ENCODE data around the gene POGZ. TPM values are rescaled to one million over a fixed set of nuclear protein-coding genes. Genes with fewer than 3 reads are reported as not detected.

POGZ gene
- total RNA-seq, 1 experiment from 2014 or later = 80.6 TPM

DNA sequence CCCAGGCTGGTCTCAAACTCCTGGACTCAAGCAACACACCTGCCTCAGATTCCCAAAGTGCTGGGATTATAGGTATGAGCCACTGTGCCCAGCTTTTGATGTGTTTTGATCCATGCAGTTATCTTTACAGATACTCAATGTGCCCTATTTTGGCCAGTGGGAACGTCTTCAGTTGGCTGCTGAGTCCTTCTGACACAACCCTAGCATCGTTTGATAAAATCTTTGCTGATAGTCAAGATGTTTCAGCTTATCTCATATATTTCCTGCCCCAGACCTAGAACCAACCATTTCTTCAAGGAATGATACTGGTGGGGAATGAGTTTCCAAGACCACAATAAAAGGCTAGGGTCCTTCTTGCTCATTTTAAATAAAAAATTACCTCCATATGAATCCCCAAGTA is 11.6 kb downstream of the POGZ start:
- peaks cover 97% of the 10 kb centered on the region for H3K79me2 ChIP-seq (ENCODE audit: insufficient read depth, low read length)
- H3K27me3 ChIP-seq (ENCODE audit: insufficient read depth, low read length) = no peaks in the 10 kb centered on the region
- H4K20me1 ChIP-seq (ENCODE audit: insufficient read depth) = no peaks in the 10 kb centered on the region; the same call in 1 of the 2 replicates
- peaks cover 11 to 13% of the 10 kb centered on the region in 2 experiments for H3K4me1 ChIP-seq (ENCODE audit: control insufficient read depth in 1 of 2, insufficient read depth in 2 of 2, low read length in 2 of 2)
- no peaks in the 10 kb centered on the region for H3K9me3 ChIP-seq (ENCODE audit: control insufficient read depth in 1 of 2, insufficient read depth in 1 of 2, low read depth in 1 of 2, low read length in 2 of 2)
- H3K4me3 ChIP-seq (replicated peaks in 1 of 2; ENCODE audit: low read depth in 1 of 2, low read length in 2 of 2) = no peak overlapping the region
- ATAC-seq (no peak), DNase-seq (ENCODE audit: low read depth, low spot score) (no peak)
- H3K4me2 ChIP-seq (ENCODE audit: low read length) = no peak overlapping the region
- POLR2A ChIA-PET = no interaction called here
- intact Hi-C loops (cut with micrococcal nuclease) = no loop called here
- no peak overlapping the region for H3K27ac ChIP-seq (ENCODE audit: low read depth, low read length)
- CTCF ChIA-PET = interaction anchor here (1.2 kb wide), 1 partner anchor 287 kb away, joined by 3 read pairs; no protein-coding TSS in a partner anchor
- H3K9me2 ChIP-seq (ENCODE audit: insufficient read depth) = no peaks in the 10 kb centered on the region
- RAD21 ChIA-PET (ENCODE audit: low non-redundant PET in 1 of 2, low total read pairs in 2 of 2, uncharacterized antibody in 2 of 2, unreplicated experiment in 2 of 2) = no interaction called here
- H2AFZ ChIP-seq (ENCODE audit: low read depth, low read length, poor library complexity, severe bottlenecking) = no peak overlapping the region
- 0 out of 4 replicates have a peak, but pooled peaks cover 0 to 2% of the 10 kb centered on the region in 2 experiments for H3K36me3 ChIP-seq (ENCODE audit: control insufficient read depth in 1 of 2, insufficient read depth in 2 of 2, low read length in 2 of 2)
- H3K9ac ChIP-seq (ENCODE audit: low read length) = no peak overlapping the region
- TF ChIP-seq POLR2AphosphoS5 (IDR thresholded peaks at IDR 0.05; ENCODE audit: low read depth, low read length) (no peak), FOSL1 (IDR thresholded peaks at IDR 0.05; ENCODE audit: low read depth) (no peak), SRF (IDR thresholded peaks at IDR 0.05; ENCODE audit: low read depth) (no peak), SP1 (IDR thresholded peaks at IDR 0.05; ENCODE audit: low read depth) (no peak), POLR2A (IDR thresholded peaks at IDR 0.05; ENCODE audit: borderline replicate concordance, extremely low read depth, insufficient read depth, insufficient read length) (no peak), EZH2 (IDR thresholded peaks at IDR 0.05) (no peak), ELF1 (IDR thresholded peaks at IDR 0.05; ENCODE audit: borderline replicate concordance, low read depth) (no peak), ZFX (IDR thresholded peaks at IDR 0.05) (no peak), TCF7L2 (IDR thresholded peaks at IDR 0.05; ENCODE audit: borderline replicate concordance, extremely low read depth, insufficient read depth, insufficient read length) (no peak), SIN3A (IDR thresholded peaks at IDR 0.05; ENCODE audit: low read depth) (no peak), JUND (IDR thresholded peaks at IDR 0.05) (no peak), RAD21 (IDR thresholded peaks at IDR 0.05; ENCODE audit: low read depth) (no peak)
- TSS peak; percentile 19 for BruUV-seq (replicated peaks)

DNA sequence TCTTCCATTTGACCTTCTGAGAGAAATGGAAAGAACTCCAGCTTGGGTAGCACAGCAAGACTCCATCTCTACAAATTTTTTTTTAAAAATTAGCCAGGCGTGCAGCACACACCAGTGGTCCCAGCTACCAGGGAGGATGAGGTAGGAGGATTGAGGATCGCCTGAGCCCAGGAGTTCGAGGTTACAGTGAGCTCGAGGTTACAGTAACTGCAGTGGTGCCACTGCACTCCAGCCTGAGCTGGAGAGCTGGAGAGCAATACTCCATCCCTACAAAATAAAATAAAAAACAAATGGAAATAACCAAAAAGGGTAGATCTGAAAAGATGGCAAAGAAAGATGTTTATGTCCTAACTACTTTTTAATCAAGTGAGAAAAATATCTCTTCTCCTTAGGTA is 14.5 kb downstream of the POGZ start:
- no peaks in the 10 kb centered on the region; the same call in 1 of the 2 replicates for H4K20me1 ChIP-seq (ENCODE audit: insufficient read depth)
- intact Hi-C loops (cut with micrococcal nuclease) = loop anchor here (1.0 to 5.0 kb wide), 4 partner anchors 68 to 393 kb away; partner anchors contain the start of genes C2CD4D and CGN
- no peak for DNase-seq (ENCODE audit: low read depth, low spot score)
- no peak overlapping the region for H2AFZ ChIP-seq (ENCODE audit: low read depth, low read length, poor library complexity, severe bottlenecking)
- no peak overlapping the region for H3K4me2 ChIP-seq (ENCODE audit: low read length)
- RAD21 ChIA-PET (ENCODE audit: low non-redundant PET in 1 of 2, low total read pairs in 2 of 2, uncharacterized antibody in 2 of 2, unreplicated experiment in 2 of 2) = no interaction called here
- H3K9me3 ChIP-seq (ENCODE audit: control insufficient read depth in 1 of 2, insufficient read depth in 1 of 2, low read depth in 1 of 2, low read length in 2 of 2) = no peaks in the 10 kb centered on the region
- H3K79me2 ChIP-seq (ENCODE audit: insufficient read depth, low read length) = peaks cover 99% of the 10 kb centered on the region
- H3K27ac ChIP-seq (ENCODE audit: low read depth, low read length) = no peak overlapping the region
- ATAC-seq = no peak
- no TSS peak for BruUV-seq (replicated peaks)
- peaks cover 11 to 13% of the 10 kb centered on the region in 2 experiments for H3K4me1 ChIP-seq (ENCODE audit: control insufficient read depth in 1 of 2, insufficient read depth in 2 of 2, low read length in 2 of 2)
- H3K9me2 ChIP-seq (ENCODE audit: insufficient read depth) = no peaks in the 10 kb centered on the region
- H3K4me3 ChIP-seq (replicated peaks in 1 of 2; ENCODE audit: low read depth in 1 of 2, low read length in 2 of 2) = no peak overlapping the region
- POLR2A ChIA-PET = interaction anchor here (1.2 kb wide), 1 partner anchor 12 kb away, joined by 4 read pairs; no protein-coding TSS in a partner anchor
- H3K9ac ChIP-seq (ENCODE audit: low read length) = no peak overlapping the region
- peaks cover 0 to 14% of the 10 kb centered on the region in 2 experiments; a peak in 1 of 4 replicates for H3K36me3 ChIP-seq (ENCODE audit: control insufficient read depth in 1 of 2, insufficient read depth in 2 of 2, low read length in 2 of 2)
- no peaks in the 10 kb centered on the region for H3K27me3 ChIP-seq (ENCODE audit: insufficient read depth, low read length)
- CTCF ChIA-PET = interaction anchor here (1.1 to 1.7 kb wide), 8 partner anchors 8 to 392 kb away, joined by 3 to 4 read pairs (median 4); partner anchors contain the start of gene CGN
- TF ChIP-seq, protein P1, sequence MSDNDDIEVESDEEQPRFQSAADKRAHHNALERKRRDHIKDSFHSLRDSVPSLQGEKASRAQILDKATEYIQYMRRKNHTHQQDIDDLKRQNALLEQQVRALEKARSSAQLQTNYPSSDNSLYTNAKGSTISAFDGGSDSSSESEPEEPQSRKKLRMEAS (IDR thresholded peaks at IDR 0.05) = no peak
- TF ChIP-seq ZBTB33 (IDR thresholded peaks at IDR 0.05; ENCODE audit: extremely low read depth, insufficient replicate concordance, low read length) (no peak), POLR2AphosphoS5 (IDR thresholded peaks at IDR 0.05; ENCODE audit: low read depth, low read length) (no peak), SP1 (IDR thresholded peaks at IDR 0.05; ENCODE audit: low read depth) (no peak), YY1 (IDR thresholded peaks at IDR 0.05; ENCODE audit: extremely low read depth, insufficient replicate concordance, low read depth, low read length) (no peak), EGR1 (IDR thresholded peaks at IDR 0.05; ENCODE audit: low read depth) (no peak), REST (IDR thresholded peaks at IDR 0.05; ENCODE audit: low read depth) (no peak)

Measured in HCT116 (cell line).